Activated CD4-positive, alpha-beta T cell treated with anti-CD3 and anti-CD28 coated beads for 36 hours (primary cell): ENCODE measurements around the gene ATP2C2. TPM values are rescaled to one million over a fixed set of nuclear protein-coding genes. Genes with fewer than 3 reads are reported as not detected.
"Not testable (repeated sequence)": the region's sequence is repeated elsewhere in the genome, so short reads cannot be mapped to it uniquely, and the experiment has no call there.

Experiments used
- ATAC-seq: fragments of 200-7000 bp; cut with Tn5 transposase; one replicate; pipeline ENCODE4 v1.10.0; 2021; ENCODE audit warnings: mild to moderate bottlenecking, moderate library complexity
- CTCF ChIA-PET: fragments of 350-600 bp; sonication (Branson Sonifier 250); formaldehyde crosslinking; loops from one replicate; lab custom pipeline; 2021; ENCODE audit warnings: antibody characterized with exemption; lab: Charles Lee
- POLR2A ChIA-PET: fragments of 350-600 bp; sonication (Branson Sonifier 250); formaldehyde crosslinking; loops from one replicate; lab custom pipeline; 2021; ENCODE audit warnings: antibody characterized with exemption, inconsistent platforms; lab: Charles Lee
- DNase-seq: peaks from one replicate; pipeline ENCODE4 v3.0.0-alpha.2; 2020
- H3K27ac Mint-ChIP-seq: one replicate; pipeline ENCODE4 v1.8.0; 2021; ENCODE audit warnings: mixed read lengths
- H3K27me3 Mint-ChIP-seq: one replicate; pipeline ENCODE4 v1.8.0; 2021; ENCODE audit warnings: mixed read lengths
- H3K36me3 Mint-ChIP-seq: one replicate; pipeline ENCODE4 v1.8.0; 2021; ENCODE audit warnings: low read depth, mixed read lengths
- H3K4me1 Mint-ChIP-seq: one replicate; pipeline ENCODE4 v1.8.0; 2021; ENCODE audit warnings: mixed read lengths
- H3K4me3 Mint-ChIP-seq: one replicate; pipeline ENCODE4 v1.8.0; 2021; ENCODE audit warnings: mild to moderate bottlenecking, moderate library complexity, mixed read lengths
- H3K9me3 Mint-ChIP-seq: one replicate; pipeline ENCODE4 v1.8.0; 2021; ENCODE audit warnings: low read depth, mixed read lengths
- intact Hi-C, 2 experiments: fragments of 100-400 bp; cut with DNase I in 1 of 2; cut with micrococcal nuclease in 1 of 2; formaldehyde crosslinking; loops; one replicate each; pipeline versions ENCODE4 v1.14.2 to v1.15.1; 2022 to 2024; cut with DNase I, micrococcal nuclease
- total RNA-seq, 2 experiments: library from RNA; stranded (reverse); gene quantifications; one replicate each; pipeline ENCODE4 v1.2.3, GENCODE V29; 2021

Gene ATP2C2
- total RNA-seq, 2 experiments from 2014 or later, result not detected

GRCh38 chr16:84329843-84330684 lies 38.3 kb upstream of the ATP2C2 start:
- intact Hi-C loops, result no loop called here
- H3K27me3 Mint-ChIP-seq, result peaks cover 5% of the 10 kb centered on the region

GRCh38 chr16:84330685-84331050 lies 37.7 kb upstream of the ATP2C2 start:
- ChIA-PET POLR2A (no interaction called here), CTCF (interaction anchor here (0.9 kb wide), 1 partner anchor 189 kb away, joined by 3 read pairs; no protein-coding TSS in a partner anchor)
- H3K27ac Mint-ChIP-seq, result no peak overlapping the region
- ATAC-seq (no peak), DNase-seq (no peak)
- no peaks in the 10 kb centered on the region for H3K4me1 Mint-ChIP-seq
- no peak overlapping the region for H3K4me3 Mint-ChIP-seq
- intact Hi-C loops, result no loop called here
- H3K9me3 Mint-ChIP-seq, result peaks cover 7% of the 10 kb centered on the region
- H3K36me3 Mint-ChIP-seq, result no peaks in the 10 kb centered on the region
- H3K27me3 Mint-ChIP-seq, result peaks cover 5% of the 10 kb centered on the region

More at GRCh38 chr16:84329843-84330684, 38.3 kb upstream of the ATP2C2 start:
- Mint-ChIP-seq H3K36me3 (no peaks in the 10 kb centered on the region), H3K9me3 (peaks cover 2% of the 10 kb centered on the region), H3K27ac (no peak overlapping the region), H3K4me1 (no peaks in the 10 kb centered on the region), H3K4me3 (no peak overlapping the region)
- CTCF ChIA-PET, result interaction anchor here (0.9 to 1.0 kb wide), 2 partner anchors 9 to 189 kb away, joined by 3 to 5 read pairs; no protein-coding TSS in a partner anchor
- no peak for DNase-seq
- ATAC-seq, result no peak
- POLR2A ChIA-PET, result no interaction called here

- Mint-ChIP-seq H3K4me1 (no peaks in the 10 kb centered on the region), H3K27ac (no peak overlapping the region), H3K27me3 (peaks cover 5% of the 10 kb centered on the region), H3K4me3 (no peak overlapping the region), H3K36me3 (no peaks in the 10 kb centered on the region), H3K9me3 (peaks cover 11% of the 10 kb centered on the region)
- ChIA-PET POLR2A (no interaction called here), CTCF (interaction anchor here (0.7 kb wide), 1 partner anchor 43 kb away, joined by 3 read pairs; no protein-coding TSS in a partner anchor)
- ATAC-seq (no peak), DNase-seq (no peak)
- intact Hi-C loops, result no loop called here
Measured at GRCh38 chr16:84331998-84332780, 36.1 kb upstream of the ATP2C2 start.

- peaks cover 14% of the 10 kb centered on the region for H3K9me3 Mint-ChIP-seq
- intact Hi-C loops, result no loop called here
- H3K4me1 Mint-ChIP-seq, result no peaks in the 10 kb centered on the region
- no peak overlapping the region for H3K27ac Mint-ChIP-seq
- no peaks in the 10 kb centered on the region for H3K36me3 Mint-ChIP-seq
- ChIA-PET POLR2A (no interaction called here), CTCF (no interaction called here)
- H3K27me3 Mint-ChIP-seq, result peaks cover 5% of the 10 kb centered on the region
- DNase-seq (no peak), ATAC-seq (no peak)
- no peak overlapping the region for H3K4me3 Mint-ChIP-seq
Measured at GRCh38 chr16:84332975-84333684, 35.2 kb upstream of the ATP2C2 start.

- H3K9me3 Mint-ChIP-seq, result peaks cover 14% of the 10 kb centered on the region
- ChIA-PET POLR2A (no interaction called here), CTCF (no interaction called here)
- H3K4me3 Mint-ChIP-seq, result no peak overlapping the region
- H3K27me3 Mint-ChIP-seq, result peaks cover 5% of the 10 kb centered on the region
- ATAC-seq, result no peak
- no peak for DNase-seq
- no peaks in the 10 kb centered on the region for H3K4me1 Mint-ChIP-seq
- no peak overlapping the region for H3K27ac Mint-ChIP-seq
- no peaks in the 10 kb centered on the region for H3K36me3 Mint-ChIP-seq
- intact Hi-C loops, result no loop called here
Measured at GRCh38 chr16:84334058-84334457, 34.3 kb upstream of the ATP2C2 start.

- ChIA-PET POLR2A (no interaction called here), CTCF (no interaction called here)
- peaks cover 14% of the 10 kb centered on the region for H3K9me3 Mint-ChIP-seq
- H3K36me3 Mint-ChIP-seq, result no peaks in the 10 kb centered on the region
- peaks cover 5% of the 10 kb centered on the region for H3K27me3 Mint-ChIP-seq
- no peak for ATAC-seq
- no peak for DNase-seq
- no peak overlapping the region for H3K27ac Mint-ChIP-seq
- no peak overlapping the region for H3K4me3 Mint-ChIP-seq
- H3K4me1 Mint-ChIP-seq, result no peaks in the 10 kb centered on the region
- intact Hi-C loops, result no loop called here
Measured at GRCh38 chr16:84334482-84334881, 33.9 kb upstream of the ATP2C2 start.

DNA sequence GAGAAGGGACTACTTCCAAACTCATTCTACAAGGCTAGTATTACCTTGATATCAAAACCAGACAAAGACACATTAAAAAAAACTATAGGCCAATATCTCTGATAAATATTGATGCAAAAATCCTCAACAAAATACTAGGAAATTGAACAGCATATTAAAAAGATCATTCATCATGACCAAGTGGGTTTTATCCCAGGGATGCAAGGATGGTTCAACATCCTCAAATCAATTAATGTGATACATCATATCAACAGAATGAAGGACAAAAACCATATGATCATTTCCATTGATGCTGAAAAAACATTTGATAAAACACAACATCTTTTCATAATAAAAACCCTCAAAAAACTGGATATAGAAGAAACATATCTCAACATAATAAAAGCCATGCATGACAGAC lies 31.1 kb upstream of the ATP2C2 start:
- H3K9me3 Mint-ChIP-seq, result peaks cover 14% of the 10 kb centered on the region
- H3K36me3 Mint-ChIP-seq, H3K4me1 Mint-ChIP-seq, H3K27me3 Mint-ChIP-seq, H3K27ac Mint-ChIP-seq, CTCF ChIA-PET, intact Hi-C loops, DNase-seq, POLR2A ChIA-PET, ATAC-seq, H3K4me3 Mint-ChIP-seq: not testable (repeated sequence)

DNA sequence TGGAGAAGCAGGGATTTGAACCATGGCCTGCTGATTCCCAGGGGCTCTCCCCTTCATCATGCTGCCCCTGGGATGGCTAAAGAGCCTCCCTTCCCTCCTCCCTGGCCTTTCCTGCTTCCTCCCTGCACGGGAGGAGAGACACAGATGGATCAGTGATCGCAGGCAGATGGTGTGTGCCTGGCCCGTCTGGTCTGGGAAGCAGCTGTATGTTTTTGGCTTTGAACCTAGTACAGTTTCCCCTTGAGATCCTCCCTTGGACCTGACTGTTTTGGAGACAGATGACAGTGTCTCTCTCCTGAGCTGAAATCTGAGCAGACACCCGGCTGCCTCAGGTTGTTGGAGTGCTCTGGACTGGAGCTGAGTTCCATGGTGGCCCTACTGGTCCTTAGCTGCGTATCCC lies 29.0 kb upstream of the ATP2C2 start:
- H3K27ac Mint-ChIP-seq, result no peak overlapping the region
- no peaks in the 10 kb centered on the region for H3K36me3 Mint-ChIP-seq
- intact Hi-C loops, result no loop called here
- H3K9me3 Mint-ChIP-seq, result peaks cover 14% of the 10 kb centered on the region
- ChIA-PET POLR2A (no interaction called here), CTCF (interaction anchor here (0.6 kb wide), 1 partner anchor 228 kb away, joined by 3 read pairs; no protein-coding TSS in a partner anchor)
- H3K27me3 Mint-ChIP-seq, result no peaks in the 10 kb centered on the region
- no peak overlapping the region for H3K4me3 Mint-ChIP-seq
- ATAC-seq (no peak), DNase-seq (no peak)
- H3K4me1 Mint-ChIP-seq, result no peaks in the 10 kb centered on the region

DNA sequence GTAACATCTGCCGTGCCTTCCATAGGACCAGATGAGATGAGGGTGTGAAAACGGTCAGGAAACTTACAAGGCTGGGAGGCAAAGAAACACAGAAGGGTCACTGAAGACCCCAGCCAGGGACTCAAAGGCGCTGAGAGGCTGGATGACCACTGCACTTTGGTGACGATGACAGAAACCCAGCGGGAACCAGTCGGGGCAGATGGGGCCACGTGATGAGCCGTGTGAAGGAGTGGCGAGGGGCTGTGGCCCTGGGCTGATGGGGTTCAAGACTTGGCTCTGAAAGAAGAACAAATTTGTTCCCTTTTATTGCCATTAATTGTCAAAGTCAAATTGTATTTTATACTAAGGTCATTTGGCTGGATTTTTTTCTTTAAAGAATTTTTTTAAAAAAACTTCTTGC lies 28.6 kb upstream of the ATP2C2 start:
- no peaks in the 10 kb centered on the region for H3K27me3 Mint-ChIP-seq
- no peak for DNase-seq
- no peaks in the 10 kb centered on the region for H3K4me1 Mint-ChIP-seq
- no peak overlapping the region for H3K4me3 Mint-ChIP-seq
- no peak overlapping the region for H3K27ac Mint-ChIP-seq
- H3K9me3 Mint-ChIP-seq, result peaks cover 14% of the 10 kb centered on the region
- H3K36me3 Mint-ChIP-seq, result no peaks in the 10 kb centered on the region
- intact Hi-C loops, result no loop called here
- ChIA-PET CTCF (no interaction called here), POLR2A (no interaction called here)
- no peak for ATAC-seq

DNA sequence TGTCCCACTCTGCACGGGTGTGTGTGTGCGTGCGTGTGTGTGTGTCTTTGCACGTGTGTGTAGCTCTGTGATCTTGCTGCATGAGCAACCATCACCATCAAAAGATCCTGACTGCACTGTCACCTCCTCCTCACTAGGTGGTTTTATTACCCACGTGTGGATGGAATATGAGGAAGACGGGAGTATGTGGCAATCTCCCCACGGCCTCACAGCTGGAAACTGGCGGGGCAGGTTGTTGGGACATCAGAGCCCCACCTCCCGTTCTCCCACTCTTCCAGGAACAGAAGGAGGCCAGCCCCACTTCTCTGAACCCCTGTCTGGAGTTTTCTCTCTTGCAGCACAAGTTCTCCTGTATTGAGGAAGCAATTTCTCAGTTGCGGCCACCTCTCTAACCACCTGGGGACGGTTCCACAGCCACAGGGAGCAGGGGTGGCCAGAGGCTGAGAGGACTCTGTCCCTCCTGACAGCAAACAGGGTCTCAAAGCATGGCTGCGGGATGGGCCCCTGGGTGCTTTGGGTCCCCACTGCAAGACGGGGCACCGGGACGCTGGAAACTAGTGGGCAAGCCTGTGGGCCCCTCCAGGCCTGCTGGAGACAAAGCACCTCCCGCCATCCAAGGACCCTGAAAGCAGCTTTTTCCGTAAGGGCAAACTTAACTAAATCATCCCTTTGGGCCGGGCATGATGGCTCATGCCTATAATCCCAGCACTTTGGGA lies 27.9 kb upstream of the ATP2C2 start:
- no peak for ATAC-seq

More for the DNA sequence above, 27.9 kb upstream of the ATP2C2 start:
- H3K4me3 Mint-ChIP-seq, result no peak overlapping the region
- no peak overlapping the region for H3K27ac Mint-ChIP-seq
- no peak for DNase-seq
- intact Hi-C loops, result no loop called here
- no peaks in the 10 kb centered on the region for H3K36me3 Mint-ChIP-seq
- no peaks in the 10 kb centered on the region for H3K4me1 Mint-ChIP-seq
- H3K9me3 Mint-ChIP-seq, result peaks cover 9% of the 10 kb centered on the region
- POLR2A ChIA-PET, result no interaction called here
- CTCF ChIA-PET, result no interaction called here
- H3K27me3 Mint-ChIP-seq, result no peaks in the 10 kb centered on the region
